ENCODE data around the gene XPA. TPM values are rescaled to one million over a fixed set of nuclear protein-coding genes. Genes with fewer than 3 reads are reported as not detected.
A peak's percentile ranks its signal among the peaks of the same experiment; 100 is the strongest.

XPA gene
- total and polyA plus RNA-seq, 2 of the 13 experiments (the other 11 are each of a cell fraction or from before 2014, with no cell fraction given), result 2.3 to 15.2 TPM

- Histone ChIP-seq H3K9me3 (ENCODE audit: low read length) (no peaks in the 10 kb centered on the region), H2AFZ (ENCODE audit: low read length) (no peak overlapping the region), H3K9ac (ENCODE audit: insufficient read depth, low read depth, low read length) (no peak overlapping the region), H3K79me2 (ENCODE audit: insufficient read depth, low read length) (peaks cover 73% of the 10 kb centered on the region), H3K27me3 (ENCODE audit: control insufficient read depth in 1 of 2, insufficient read depth in 2 of 2, low read length in 2 of 2) (no peaks in the 10 kb centered on the region; a peak in 1 of 5 replicates), H3K27ac (ENCODE audit: extremely low read length, insufficient read depth, low read length) (no peak overlapping the region), H3K4me2 (ENCODE audit: low read depth, low read length) (no peak overlapping the region), H3K36me3 (replicated peaks in 1 of 2; ENCODE audit: control insufficient read depth in 1 of 2, insufficient read depth in 2 of 2, low read length in 2 of 2) (peaks cover 2 to 18% of the 10 kb centered on the region in 2 experiments; a peak in 4 of 5 replicates), H3K4me1 (ENCODE audit: insufficient read depth, low read length) (peaks cover 43% of the 10 kb centered on the region), H4K20me1 (ENCODE audit: insufficient read depth, low read length) (peaks cover 8% of the 10 kb centered on the region), H3K4me3 (replicated peaks in 1 of 3; ENCODE audit: insufficient read depth in 1 of 3, low read depth in 2 of 3, low read length in 3 of 3) (no peak overlapping the region)
- FAIRE-seq (no peak), ATAC-seq (peak; percentile 64), DNase-seq (ENCODE audit: low spot score) (peak; percentile 18)
- intact Hi-C loops (cut with micrococcal nuclease; ENCODE audit: unreplicated experiment), result loop anchor here (10.0 kb wide), 1 partner anchor 346 kb away; the partner anchor contains the start of gene ANP32B
- 57% methylated on average over 3 of the region's 3 CpGs for WGBS (ENCODE audit: low lambda C conversion rate)
- TF ChIP-seq ELF3 (CRISPR knock-in tag; IDR thresholded peaks at IDR 0.05), result no peak
- TF ChIP-seq CTCF (CRISPR knock-in tag; IDR thresholded peaks at IDR 0.05), result 0 out of 2 replicates have a peak, but pooled peaks have one; percentile 3
- no peak for TF ChIP-seq ZNF432 (CRISPR knock-in tag; IDR thresholded peaks at IDR 0.05; ENCODE audit: borderline replicate concordance)
- TF ChIP-seq STAG1 (CRISPR knock-in tag; IDR thresholded peaks at IDR 0.05), result no peak
- in situ Hi-C loops (cut with HindIII; ENCODE audit: extremely low pct_ligation_motif_present, low pct_unique_long_range_greater_than_20kb), result no loop called here
- ChIA-PET POLR2A (no interaction called here), CTCF (ENCODE audit: low intra/inter-chr PET ratio, low total read pairs) (no interaction called here)
- no TSS peak for BruUV-seq (replicated peaks)
These were observed 58.5 kb downstream of the XPA start for GRCh38 chr9:97638666-97639065.

GRCh38 chr9:97636903-97637302, 60.2 kb downstream of the XPA start:
- in situ Hi-C loops (cut with HindIII; ENCODE audit: extremely low pct_ligation_motif_present, low pct_unique_long_range_greater_than_20kb) (no loop called here), intact Hi-C loops (cut with micrococcal nuclease; ENCODE audit: unreplicated experiment) (loop anchor here (10.0 kb wide), 1 partner anchor 348 kb away; the partner anchor contains the start of gene ANP32B)
- Histone ChIP-seq H3K9me3 (ENCODE audit: low read length) (no peaks in the 10 kb centered on the region), H3K36me3 (replicated peaks in 1 of 2; ENCODE audit: control insufficient read depth in 1 of 2, insufficient read depth in 2 of 2, low read length in 2 of 2) (peaks cover 0 to 5% of the 10 kb centered on the region in 2 experiments; a peak in 3 of 5 replicates), H3K27me3 (ENCODE audit: control insufficient read depth in 1 of 2, insufficient read depth in 2 of 2, low read length in 2 of 2) (peaks cover 0 to 8% of the 10 kb centered on the region in 2 experiments; a peak in 1 of 5 replicates), H3K4me2 (ENCODE audit: low read depth, low read length) (peak overlapping the region; percentile 47), H3K4me3 (replicated peaks in 1 of 3; ENCODE audit: insufficient read depth in 1 of 3, low read depth in 2 of 3, low read length in 3 of 3) (peak overlapping the region in 1 of 3 experiments; percentile 13; a peak in 1 of 6 replicates), H3K4me1 (ENCODE audit: insufficient read depth, low read length) (peaks cover 45% of the 10 kb centered on the region), H3K79me2 (ENCODE audit: insufficient read depth, low read length) (peaks cover 77% of the 10 kb centered on the region), H3K27ac (ENCODE audit: extremely low read length, insufficient read depth, low read length) (no peak overlapping the region), H2AFZ (ENCODE audit: low read length) (no peak overlapping the region), H4K20me1 (ENCODE audit: insufficient read depth, low read length) (peaks cover 8% of the 10 kb centered on the region), H3K9ac (ENCODE audit: insufficient read depth, low read depth, low read length) (0 out of 2 replicates have a peak overlapping the region, but pooled peaks have one; percentile 31)
- DNase-seq (ENCODE audit: low spot score) (no peak), FAIRE-seq (no peak), ATAC-seq (no peak)
- BruUV-seq (replicated peaks), result no TSS peak
- WGBS (ENCODE audit: low lambda C conversion rate), result 92% methylated on average over 3 of the region's 3 CpGs
- POLR2A ChIA-PET, result interaction anchor here (0.6 kb wide), 1 partner anchor 618 kb away, joined by 3 read pairs; the partner anchor contains the start of gene TBC1D2
- CTCF ChIA-PET (ENCODE audit: low intra/inter-chr PET ratio, low total read pairs), result no interaction called here
- no peak for TF ChIP-seq HBP1 (CRISPR knock-in tag; IDR thresholded peaks at IDR 0.05; ENCODE audit: low read depth)
- TF ChIP-seq ZNF597 (CRISPR knock-in tag; IDR thresholded peaks at IDR 0.05), result no peak
- TF ChIP-seq MBD4 (IDR thresholded peaks at IDR 0.05; ENCODE audit: borderline replicate concordance, low read length), result no peak
- TF ChIP-seq HNF1B (CRISPR knock-in tag; IDR thresholded peaks at IDR 0.05), result no peak
- no peak for TF ChIP-seq ATF3 (CRISPR knock-in tag; IDR thresholded peaks at IDR 0.05)
- TF ChIP-seq MEF2D (CRISPR knock-in tag; IDR thresholded peaks at IDR 0.05), result no peak
- TF ChIP-seq ZBTB7B (CRISPR knock-in tag; IDR thresholded peaks at IDR 0.05), result no peak
- no peak for TF ChIP-seq FOXM1 (CRISPR knock-in tag; IDR thresholded peaks at IDR 0.05)

Measured in HepG2 (cell line).